HG03039 (cell line): ENCODE measurements around the gene TMEM117.

Experiments used
- ATAC-seq: cut with Tn5 transposase; IDR thresholded peaks from one replicate; pipeline ENCODE4 v1.9.1; 2021; ENCODE audit warnings: mild to moderate bottlenecking, moderate library complexity; ENCODE audit not compliant: unreplicated experiment

Gene TMEM117

DNA sequence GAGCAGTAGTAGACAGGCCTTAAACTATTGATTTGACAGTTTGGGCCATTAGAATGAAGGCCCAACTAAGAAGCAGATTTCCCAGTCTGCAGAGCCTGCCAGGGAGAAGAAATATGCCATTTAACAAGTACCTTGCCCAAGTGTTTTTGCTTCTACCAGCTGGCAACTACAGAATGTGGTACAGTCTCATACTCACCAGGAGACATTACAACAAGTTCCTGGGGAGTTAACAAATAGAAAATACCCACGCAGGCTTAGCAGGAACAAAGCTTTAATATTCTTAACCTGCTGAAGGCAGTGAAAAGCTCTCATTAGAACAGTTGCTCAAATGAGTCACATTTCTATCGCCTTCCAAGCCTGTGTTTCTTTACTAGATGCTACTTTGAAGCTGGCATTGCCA lies 241.0 kb downstream of the TMEM117 start:
- no peak for ATAC-seq

DNA sequence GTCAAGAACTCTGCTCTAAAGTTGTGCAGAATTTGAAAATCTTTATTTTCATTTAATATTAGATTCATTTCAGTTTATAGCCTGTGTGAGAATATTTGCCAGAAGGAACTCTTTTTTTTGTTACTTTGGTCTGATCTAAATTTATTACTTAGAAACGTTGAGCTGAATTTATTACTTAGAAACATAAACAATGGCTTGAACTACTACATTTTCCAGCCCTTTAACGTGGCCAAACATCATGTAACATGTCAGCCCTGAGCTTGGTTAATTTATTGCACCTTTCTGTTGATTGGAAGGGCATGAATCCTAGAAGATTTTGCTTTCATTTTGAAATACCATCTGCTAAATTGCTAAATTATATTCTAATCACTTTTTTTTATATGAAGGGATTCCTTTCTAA lies 241.4 kb downstream of the TMEM117 start:
- no peak for ATAC-seq

DNA sequence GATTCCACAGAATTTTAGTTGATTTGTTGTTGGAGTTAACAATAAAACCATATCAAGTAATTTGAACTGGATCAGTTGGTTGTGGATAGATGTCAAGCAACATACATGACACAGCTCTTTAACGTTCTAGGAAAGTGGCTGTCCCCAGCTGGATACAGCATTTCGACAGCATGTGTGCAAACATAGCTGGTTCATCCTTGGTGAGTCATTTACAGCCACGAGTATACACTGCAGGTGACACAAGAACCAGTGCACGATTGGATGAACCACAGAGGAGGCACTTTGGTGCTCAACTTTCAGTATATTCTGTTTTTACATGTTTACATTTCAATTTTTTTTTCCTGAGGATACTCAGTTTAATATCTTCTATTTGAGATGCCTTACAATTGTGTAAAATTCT lies 242.4 kb downstream of the TMEM117 start:
- ATAC-seq, result no peak

DNA sequence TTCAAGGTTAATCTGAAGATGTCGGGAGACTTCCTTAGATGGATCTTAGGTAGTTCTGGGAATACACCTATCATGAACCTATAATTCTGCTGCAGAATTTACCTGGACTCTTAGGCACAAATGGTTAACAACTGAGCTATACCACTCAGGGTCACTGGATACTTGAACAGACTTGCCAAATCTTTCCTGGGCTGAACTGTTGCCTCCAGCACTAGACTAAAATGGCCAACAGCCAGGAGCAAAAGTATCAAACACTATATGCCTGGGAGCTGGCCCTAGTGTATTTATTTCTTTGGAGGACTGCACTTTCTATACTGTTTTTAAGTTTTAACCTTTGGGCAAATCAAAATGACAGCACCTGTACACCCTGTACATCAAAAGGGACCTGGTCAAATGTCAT lies 252.8 kb downstream of the TMEM117 start:
- ATAC-seq, result no peak

DNA sequence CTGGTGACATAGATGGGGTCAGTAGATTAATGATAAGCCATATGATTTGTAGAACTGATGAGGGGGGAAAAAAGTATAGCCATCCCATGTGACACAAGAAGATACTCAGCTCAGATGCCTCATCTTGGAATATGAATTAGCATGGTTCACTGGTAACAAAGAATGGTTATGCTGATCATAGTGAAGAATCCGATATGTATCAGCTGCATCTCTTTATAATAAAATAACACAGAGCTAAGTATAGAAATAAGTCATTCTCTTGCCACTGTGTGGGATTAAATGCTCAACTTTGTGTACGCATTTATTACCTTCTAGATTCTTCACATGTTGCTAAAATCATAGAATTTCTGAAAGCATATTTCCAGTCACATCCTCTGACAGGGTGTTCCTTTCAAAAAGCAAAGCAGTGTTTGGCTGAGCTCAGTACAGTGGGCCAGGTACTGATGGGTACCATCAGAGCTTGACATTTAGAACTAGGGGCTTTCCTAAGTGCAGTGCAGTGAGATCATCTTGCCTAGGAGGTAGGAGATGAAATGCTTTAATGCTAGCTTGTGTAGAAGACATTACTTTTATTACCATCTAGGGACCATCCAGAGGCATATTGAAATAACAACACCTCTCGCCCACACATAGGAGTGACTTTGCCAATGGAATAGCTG lies 256.2 kb downstream of the TMEM117 start:
- ATAC-seq, result no peak

DNA sequence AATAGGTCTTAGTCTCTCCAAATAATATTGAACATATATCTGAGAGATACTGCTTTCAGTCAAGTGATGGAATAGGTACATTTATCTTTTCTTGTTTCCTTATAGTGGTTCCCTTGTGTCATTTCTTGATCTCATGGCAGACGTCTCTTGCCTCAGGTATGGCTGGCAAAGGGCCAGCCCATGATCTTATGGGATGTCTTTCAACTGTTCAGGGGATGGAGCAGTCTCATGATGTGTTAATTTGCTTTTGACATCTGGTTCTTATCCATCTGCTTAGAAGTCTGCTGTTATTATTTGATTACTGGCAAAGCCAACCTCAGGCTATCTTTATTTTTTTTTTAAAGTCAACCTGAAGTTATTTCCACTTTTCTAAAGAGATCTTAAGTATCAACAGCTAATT lies 262.9 kb downstream of the TMEM117 start:
- no peak for ATAC-seq

DNA sequence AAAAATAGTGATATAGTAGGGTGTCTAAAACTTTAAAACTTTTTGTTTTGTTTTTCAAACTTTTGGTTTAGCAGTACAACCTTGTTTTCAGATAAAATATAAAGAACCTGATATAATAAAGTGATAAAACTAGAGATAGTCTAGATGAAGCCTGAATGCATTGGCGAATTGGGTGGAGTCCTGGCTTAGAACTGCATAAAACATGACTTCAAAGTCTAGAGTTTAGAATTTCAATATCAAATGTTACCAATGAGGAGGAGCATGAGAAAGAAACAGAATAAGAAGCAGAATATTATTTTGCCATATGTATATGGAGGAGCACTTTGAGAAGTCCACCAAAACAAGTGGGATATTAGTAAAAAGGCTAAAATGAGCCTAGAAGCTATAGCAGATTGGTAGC lies 263.6 kb downstream of the TMEM117 start:
- no peak for ATAC-seq

DNA sequence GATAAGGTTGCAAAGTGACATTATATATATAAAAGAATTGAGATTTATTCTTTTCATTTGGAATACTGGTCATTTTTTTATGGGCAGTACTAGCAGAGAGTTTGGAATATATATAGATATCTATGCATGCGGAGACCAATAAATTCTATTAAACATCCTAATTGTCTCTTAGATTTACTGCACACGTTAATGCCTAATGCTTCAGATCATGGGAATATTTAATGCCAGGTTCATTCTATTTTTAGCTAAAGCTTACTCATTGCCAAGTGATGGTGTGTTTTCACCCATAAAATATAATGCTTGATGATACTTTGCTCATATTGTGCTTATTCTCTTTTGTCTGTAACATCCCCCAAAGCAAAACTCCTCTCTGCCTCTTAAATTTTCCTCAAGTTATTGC lies 264.4 kb downstream of the TMEM117 start:
- ATAC-seq, result no peak

DNA sequence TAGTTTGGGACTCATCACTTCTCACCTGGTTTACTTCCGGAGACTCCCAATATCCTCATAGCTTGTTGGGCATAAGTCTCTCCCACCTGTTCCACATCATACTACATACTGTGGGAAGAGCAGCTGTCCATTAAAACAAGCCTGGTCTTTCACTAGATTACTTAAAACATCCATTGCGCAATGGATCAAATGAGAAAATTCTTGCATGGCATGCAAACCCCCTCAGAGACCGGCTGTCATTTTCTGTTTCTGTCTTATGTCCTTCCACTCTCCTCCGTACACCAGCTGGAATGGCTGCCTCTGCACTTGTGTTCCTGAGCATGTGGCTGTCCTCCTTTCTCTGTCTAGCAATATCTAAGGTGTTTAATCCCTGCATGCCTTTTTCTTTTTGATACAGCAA lies 265.6 kb downstream of the TMEM117 start:
- ATAC-seq, result no peak

DNA sequence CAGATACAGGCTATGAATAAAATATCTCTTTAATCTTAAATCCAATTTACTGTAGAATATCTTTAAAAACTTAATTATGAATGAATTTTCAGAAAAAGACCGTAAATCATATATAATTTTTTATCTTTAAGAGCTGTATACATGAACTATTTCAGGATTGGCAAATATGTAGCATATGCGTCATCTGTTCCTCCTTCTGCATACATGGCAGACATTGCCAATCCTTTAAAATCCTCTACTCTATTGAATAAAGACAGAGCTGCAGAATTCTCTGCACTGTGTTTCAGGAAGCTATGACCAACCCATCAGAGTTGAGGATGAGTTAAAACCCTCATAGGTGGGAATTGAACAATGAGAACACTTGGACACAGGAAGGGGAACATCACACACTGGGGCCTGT lies 279.0 kb downstream of the TMEM117 start:
- ATAC-seq, result no peak

DNA sequence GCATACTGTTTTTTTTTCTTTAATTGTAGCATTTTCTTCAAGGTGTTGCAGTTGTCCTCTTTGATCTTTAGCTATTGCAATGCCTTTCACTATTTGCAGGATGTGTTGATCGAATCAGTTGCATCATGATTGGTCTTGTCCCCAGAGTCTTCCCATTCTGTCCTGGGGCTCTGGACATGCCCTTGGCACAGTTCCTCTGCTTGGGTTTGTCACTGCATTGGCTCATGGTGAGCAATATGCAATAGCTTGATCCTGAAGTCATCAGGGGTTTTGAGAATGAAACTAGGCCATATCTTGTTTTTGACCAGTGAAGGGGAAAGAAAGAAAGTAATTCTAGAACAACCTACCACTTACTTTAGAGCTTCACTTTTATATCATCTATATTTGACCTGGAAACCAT lies 281.5 kb downstream of the TMEM117 start:
- ATAC-seq, result no peak

DNA sequence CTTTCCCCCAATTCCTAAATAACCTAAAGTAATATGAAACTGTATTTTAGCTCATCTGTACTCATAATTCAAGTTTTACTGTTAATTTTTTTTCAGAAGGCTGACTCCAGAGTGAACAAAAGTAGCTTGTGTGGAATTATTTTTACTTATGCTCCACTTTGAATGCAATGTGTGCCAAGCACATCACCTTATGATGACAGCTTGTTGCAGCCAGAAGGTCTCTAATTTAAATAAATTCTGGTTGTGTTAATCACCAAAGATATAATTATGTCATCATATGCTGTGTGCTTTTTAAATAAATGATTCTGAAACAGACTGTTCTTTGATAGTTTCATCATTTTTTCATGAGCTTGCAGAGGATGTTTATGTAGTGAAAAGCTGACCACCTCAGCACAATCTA lies 283.1 kb downstream of the TMEM117 start:
- ATAC-seq, result no peak

DNA sequence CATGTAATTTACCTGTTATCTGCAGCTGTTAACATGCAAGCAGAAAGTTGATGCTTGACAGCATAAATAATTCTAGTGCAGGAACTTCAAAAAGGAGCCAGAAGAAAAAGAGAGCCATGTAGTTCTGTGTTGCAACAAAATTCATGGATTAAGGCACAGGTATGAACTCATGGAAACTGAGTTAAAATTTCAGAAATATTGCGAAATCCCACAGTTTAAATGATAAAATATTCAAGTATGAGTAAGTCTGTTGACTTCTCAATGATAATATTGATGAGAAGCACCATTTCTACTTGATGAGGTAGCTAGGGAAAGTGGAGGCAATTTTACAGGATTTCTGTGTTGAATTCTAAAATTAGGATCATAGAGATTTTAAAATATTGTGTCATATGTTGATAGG lies 290.9 kb downstream of the TMEM117 start:
- ATAC-seq, result no peak

DNA sequence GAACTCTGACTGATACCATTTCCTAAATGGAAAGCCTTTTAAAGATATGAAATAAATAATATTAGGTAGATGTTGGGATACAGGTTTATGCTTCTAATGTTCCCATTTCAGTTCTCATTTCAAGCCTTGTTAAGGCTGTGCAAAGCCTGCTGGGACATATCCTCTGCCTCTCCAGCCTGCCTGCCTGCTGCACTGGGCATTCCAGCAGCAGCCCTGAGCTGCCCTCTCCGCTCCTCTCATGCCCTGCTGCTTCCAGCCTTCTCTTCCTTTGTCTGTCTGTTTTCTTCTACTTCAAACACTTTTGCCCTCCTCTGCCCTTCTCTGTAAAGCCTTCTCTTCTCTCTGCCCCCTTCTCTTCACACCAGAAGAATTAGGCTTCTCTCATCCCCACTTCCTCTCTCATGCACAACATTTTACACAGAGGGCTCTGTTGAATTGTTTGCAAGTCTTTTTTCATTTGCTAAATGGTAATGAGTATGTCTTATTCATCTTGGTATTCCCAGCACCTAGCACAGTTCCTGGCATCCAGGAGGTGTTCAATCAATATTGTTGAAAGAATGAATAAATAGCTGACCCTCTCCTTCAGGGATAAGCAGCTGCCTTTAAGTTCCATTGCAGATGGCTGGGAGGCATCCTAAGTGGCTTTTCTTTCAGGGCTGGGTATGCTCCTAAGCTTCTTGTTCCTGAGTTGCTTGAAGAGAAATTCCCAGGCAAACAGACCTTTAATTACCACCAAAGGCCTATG lies 292.3 kb downstream of the TMEM117 start:
- ATAC-seq, result no peak

DNA sequence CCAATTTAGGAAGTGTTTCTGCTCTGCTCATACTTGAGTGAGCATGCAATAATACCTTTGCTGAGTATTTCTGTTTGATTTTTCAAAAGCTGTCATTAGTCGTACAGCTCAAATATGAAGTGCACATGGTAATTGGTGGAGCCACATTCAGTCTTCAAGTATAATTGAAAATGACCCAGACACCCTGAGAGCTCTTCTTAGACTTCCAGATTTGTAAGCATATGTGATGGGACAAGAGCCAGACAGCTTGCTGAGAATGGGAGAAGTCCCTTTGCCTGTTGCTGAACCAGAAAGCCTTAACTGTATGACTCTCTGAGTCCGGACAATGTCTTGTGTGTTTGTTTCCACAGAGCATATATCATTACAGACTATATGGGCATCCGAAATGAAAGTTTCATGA lies 307.3 kb downstream of the TMEM117 start:
- ATAC-seq, result no peak

DNA sequence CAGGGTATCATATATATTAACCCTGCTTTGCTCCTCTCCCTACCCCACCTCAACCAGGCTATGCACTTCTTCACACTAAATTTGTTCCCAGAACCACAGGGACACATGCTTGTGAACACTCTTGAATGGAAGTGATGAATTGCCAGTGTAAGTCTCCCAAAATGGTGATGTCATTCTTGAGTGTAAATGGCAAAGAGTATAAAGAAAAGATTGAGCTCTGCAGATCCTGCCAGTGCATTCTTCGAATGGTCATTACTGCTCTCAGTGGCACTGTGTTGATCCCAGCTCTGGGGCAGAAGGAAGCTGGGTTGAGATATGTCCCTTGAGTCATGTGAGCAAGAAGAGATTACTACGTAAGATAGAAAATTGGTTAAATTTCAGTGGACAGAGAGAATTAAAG lies 313.1 kb downstream of the TMEM117 start:
- no peak for ATAC-seq

DNA sequence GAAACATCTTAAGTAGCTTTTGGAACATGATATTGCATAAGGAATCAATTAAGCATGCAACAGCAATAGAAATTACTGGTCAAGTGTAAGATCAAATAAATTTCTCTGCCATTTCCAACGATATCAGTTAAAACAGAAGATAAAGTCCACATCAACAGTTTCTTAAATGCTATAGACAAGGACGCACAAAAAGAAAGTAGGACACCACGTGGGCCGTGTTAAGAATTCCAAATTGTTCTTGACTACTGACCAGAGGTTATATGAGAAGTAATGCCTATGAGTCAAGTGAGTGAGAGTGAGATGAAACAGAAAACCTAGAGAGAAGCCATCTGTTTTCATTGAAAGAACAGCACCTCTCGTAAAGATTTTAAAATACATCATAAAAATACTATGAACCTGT lies 318.2 kb downstream of the TMEM117 start:
- ATAC-seq, result no peak

DNA sequence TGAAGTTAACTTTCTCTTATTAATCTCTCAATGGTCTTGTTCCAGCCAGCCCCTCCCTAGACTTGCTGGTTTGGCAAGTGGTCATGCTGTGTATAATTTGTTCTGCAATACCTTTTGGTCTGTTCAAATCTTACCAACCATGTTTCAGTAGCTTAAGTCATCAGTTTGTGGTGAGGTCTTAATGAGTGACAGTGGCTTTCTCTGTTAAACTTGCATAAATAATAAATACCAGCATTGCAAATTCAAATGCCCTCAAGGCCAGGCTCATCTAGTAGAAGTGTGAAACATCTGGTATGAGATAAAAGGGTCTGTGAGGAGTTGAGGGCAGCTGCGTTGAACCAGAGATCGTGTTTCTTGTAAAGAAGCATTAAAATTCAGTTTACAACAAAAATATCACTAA lies 319.5 kb downstream of the TMEM117 start:
- ATAC-seq, result no peak

DNA sequence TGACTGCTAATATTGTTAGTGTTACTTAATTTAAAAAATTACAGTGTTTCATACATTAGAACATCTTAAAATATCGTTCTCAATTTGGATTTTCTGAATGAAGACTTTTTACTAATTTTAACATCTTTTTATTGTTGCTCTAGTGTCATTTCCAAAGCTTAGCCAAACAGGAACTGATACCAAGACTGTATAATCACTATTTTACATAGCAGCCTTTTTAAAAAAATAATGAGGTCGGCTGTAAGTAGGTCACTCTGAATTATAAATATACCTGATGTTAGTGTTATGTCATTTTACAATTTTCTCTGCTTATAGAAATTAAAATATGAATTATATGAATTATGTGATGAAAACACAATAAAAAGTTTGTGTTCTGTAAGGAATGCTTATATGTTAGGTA lies 321.5 kb downstream of the TMEM117 start:
- peak; percentile 87 for ATAC-seq

DNA sequence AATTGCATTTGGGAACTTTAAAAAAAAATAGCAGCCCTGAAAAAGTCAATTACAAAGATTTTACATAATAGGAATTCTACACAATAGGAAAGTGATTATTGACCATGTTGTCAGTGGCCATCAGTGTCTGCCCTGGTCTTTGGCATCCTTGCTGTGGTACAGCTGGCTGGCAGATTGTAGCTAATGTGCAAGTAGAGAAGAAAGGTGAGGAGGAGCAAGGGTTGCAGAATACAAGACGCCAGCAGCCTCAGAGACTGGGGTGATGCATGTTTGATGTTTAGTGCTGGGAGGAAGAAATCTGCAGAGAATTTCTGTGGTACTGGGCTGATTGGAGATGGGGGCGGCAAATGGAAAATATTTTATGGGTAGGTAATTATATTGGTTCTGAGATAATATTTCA lies 322.9 kb downstream of the TMEM117 start:
- ATAC-seq, result no peak

DNA sequence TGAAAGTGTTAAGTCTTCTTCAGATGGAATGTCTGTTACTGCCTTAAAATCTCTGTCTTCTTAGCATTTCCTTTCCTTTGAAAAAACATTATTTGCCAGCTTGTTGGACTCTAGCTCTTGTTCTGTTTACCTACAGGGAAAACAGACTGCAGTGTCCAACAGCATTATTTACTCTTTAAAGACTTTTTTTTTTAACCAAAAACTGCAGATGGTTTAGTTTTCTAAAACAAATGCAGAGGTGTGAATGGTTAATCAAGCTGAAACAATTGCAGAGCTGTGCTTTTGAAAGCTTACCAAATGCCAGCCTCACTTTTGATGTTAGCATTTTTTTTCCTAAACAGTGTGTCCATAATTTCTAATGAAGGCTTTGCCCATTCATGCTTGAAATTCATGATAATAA lies 323.3 kb downstream of the TMEM117 start:
- no peak for ATAC-seq

DNA sequence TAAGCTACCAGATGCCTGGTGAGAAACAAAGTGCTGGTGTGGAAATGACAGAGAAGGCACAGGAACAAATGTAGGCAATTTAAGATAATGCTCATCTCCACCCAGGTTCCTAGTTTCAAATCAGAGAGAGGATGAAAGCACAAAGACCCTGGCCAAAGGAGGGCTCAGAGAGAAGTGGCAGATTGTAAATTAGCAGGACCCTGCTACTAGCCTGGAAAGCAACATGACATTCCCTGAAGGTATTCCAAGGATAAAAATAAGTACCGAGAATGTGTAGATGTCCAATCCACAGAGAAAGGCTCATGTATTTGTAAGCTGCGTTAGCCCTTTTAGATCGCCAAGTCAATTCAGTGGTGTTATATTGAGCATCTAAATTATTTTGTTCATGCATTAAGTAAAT lies 324.0 kb downstream of the TMEM117 start:
- no peak for ATAC-seq

DNA sequence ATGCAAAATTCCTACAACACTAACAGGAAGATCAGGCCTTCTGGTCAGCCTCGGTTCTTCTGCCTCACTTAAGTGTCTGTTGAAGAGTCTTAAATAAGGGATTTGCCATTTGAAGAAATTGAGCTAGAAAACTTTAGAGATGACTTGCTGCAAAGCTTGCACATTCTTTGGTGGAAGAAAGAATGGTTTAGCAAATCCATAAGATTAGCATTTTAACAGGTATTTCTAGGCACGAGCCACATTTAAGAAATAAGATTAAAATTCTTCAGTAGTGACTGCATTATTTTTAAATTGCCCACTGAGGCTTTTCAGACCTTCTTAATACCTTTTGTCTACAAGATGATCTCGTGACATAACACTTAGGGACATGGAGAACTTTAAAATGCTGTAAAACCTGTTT lies 327.1 kb downstream of the TMEM117 start:
- ATAC-seq, result no peak
